GM23248 (cell line): ENCODE results near the gene MYH6. TPM values are rescaled to one million over a fixed set of nuclear protein-coding genes. Genes with fewer than 3 reads are reported as not detected.

Source experiments
- DNase-seq: peaks from one replicate; pipeline ENCODE4 v3.0.0-alpha.2; 2015
- H2AFZ ChIP-seq: fragments of 200-600 bp; sonication (generic); 2 replicates; pipeline ENCODE4 v1.6.1; 2016; ENCODE audit warnings: antibody characterized with exemption
- H3F3A ChIP-seq: fragments of 200-600 bp; sonication (generic); 2 replicates; pipeline ENCODE4 v1.6.1; 2016; ENCODE audit warnings: mild to moderate bottlenecking, antibody characterized with exemption, mixed run types; ENCODE audit not compliant: insufficient read depth
- H3K27ac ChIP-seq: fragments of 200-600 bp; sonication (generic); 2 replicates; pipeline ENCODE4 v1.5.1; 2016; ENCODE audit warnings: mild to moderate bottlenecking
- H3K27me3 ChIP-seq: fragments of 200-600 bp; sonication (generic); replicated peaks from 2 replicates; pipeline ENCODE4 v1.6.1; 2016; ENCODE audit warnings: mild to moderate bottlenecking; ENCODE audit not compliant: insufficient read depth
- H3K36me3 ChIP-seq: fragments of 200-600 bp; sonication (generic); 2 replicates; pipeline ENCODE4 v1.6.1; 2016; ENCODE audit warnings: low read depth, mild to moderate bottlenecking
- H3K4me1 ChIP-seq: fragments of 200-600 bp; sonication (generic); 2 replicates; pipeline ENCODE4 v1.6.1; 2016; ENCODE audit warnings: mild to moderate bottlenecking; ENCODE audit not compliant: insufficient read depth
- H3K4me2 ChIP-seq: fragments of 200-600 bp; sonication (generic); one replicate; pipeline ENCODE4 v1.6.1; 2016; ENCODE audit warnings: mild to moderate bottlenecking; ENCODE audit not compliant: unreplicated experiment
- H3K4me3 ChIP-seq: fragments of 200-600 bp; sonication (generic); 2 replicates; pipeline ENCODE4 v1.5.1; 2016; ENCODE audit warnings: mild to moderate bottlenecking
- H3K79me2 ChIP-seq: fragments of 200-600 bp; sonication (generic); 2 replicates; pipeline ENCODE4 v1.6.1; 2016; ENCODE audit warnings: mild to moderate bottlenecking; ENCODE audit not compliant: insufficient read depth
- H3K9ac ChIP-seq: fragments of 200-600 bp; sonication (generic); 2 replicates; pipeline ENCODE4 v1.6.1; 2016; ENCODE audit warnings: mild to moderate bottlenecking
- H3K9me2 ChIP-seq: fragments of 200-600 bp; sonication (generic); 2 replicates; pipeline ENCODE4 v1.6.1; 2016; ENCODE audit warnings: mixed run types, mild to moderate bottlenecking, moderate library complexity; ENCODE audit not compliant: insufficient read depth
- H3K9me3 ChIP-seq: fragments of 200-600 bp; sonication (generic); one replicate; pipeline ENCODE4 v1.6.1; 2017; ENCODE audit warnings: low read depth
- H4K20me1 ChIP-seq: fragments of 200-600 bp; sonication (generic); 2 replicates; pipeline ENCODE4 v1.6.0; 2016; ENCODE audit not compliant: insufficient read depth
- EZH2 ChIP-seq: fragments of 200-600 bp; sonication (generic); IDR thresholded peaks from 2 replicates; pipeline ENCODE4 v1.6.1; 2018; ENCODE audit warnings: antibody characterized with exemption, mild to moderate bottlenecking; ENCODE audit not compliant: insufficient read depth, poor library complexity, severe bottlenecking
- EZH2phosphoT487 ChIP-seq: fragments of 200-600 bp; sonication (generic); IDR thresholded peaks from 2 replicates; pipeline ENCODE4 v1.6.1; 2018; ENCODE audit warnings: antibody characterized with exemption, moderate library complexity, mild to moderate bottlenecking, low read depth; ENCODE audit not compliant: insufficient read depth
- WGBS, 2 experiments: methylation state at CpG; one replicate each; pipeline ENCODE4 v1.1.6; 2015 to 2017; ENCODE audit warnings: low lambda C conversion rate in 2 of 2, low coverage in 1 of 2; ENCODE audit errors: missing lambda C conversion rate in 2 of 2; 5-methylcytosine and 5-hydroxymethylcytosine counted together
- in situ Hi-C: fragments of 300-500 bp; cut with MboI; formaldehyde crosslinking; loops from 2 replicates; pipeline ENCODE4 v1.15.0; 2020
- polyA plus RNA-seq: library from polyadenylated mRNA; unstranded; fragments of >200 nt; fragmentation: Nextera tagmentation; extraction: Ambion mirVana; gene quantifications from 2 replicates; pipeline ENCODE4 v1.2.1, GENCODE V29; 2016
- total RNA-seq: library from RNA; depleted of rRNA; stranded (reverse); fragments of >200 nt; shearing (Covaris generic); gene quantifications from 2 replicates; pipeline ENCODE4 v1.2.3, GENCODE V29; 2014

Gene MYH6
- total and polyA plus RNA-seq, 2 experiments from 2014 or later: not detected

- TF ChIP-seq EZH2phosphoT487: no peak
- no peak for TF ChIP-seq EZH2
- H3K4me2 ChIP-seq: peak overlapping the region; percentile 19
- peaks cover 17% of the 10 kb centered on the region for H3F3A ChIP-seq
- DNase-seq: peak; percentile 93
- peaks cover 34% of the 10 kb centered on the region for H3K79me2 ChIP-seq
- H3K9me2 ChIP-seq: no peaks in the 10 kb centered on the region
- peaks cover 17% of the 10 kb centered on the region for H3K4me1 ChIP-seq
- no peak overlapping the region for H3K4me3 ChIP-seq
- H2AFZ ChIP-seq: no peak overlapping the region
- peak overlapping the region; percentile 79 for H3K9ac ChIP-seq
- H3K27me3 ChIP-seq: no peaks in the 10 kb centered on the region
- no peaks in the 10 kb centered on the region for H4K20me1 ChIP-seq
- H3K27ac ChIP-seq: peak overlapping the region; percentile 85
- in situ Hi-C loops: no loop called here
- H3K36me3 ChIP-seq: peaks cover 6% of the 10 kb centered on the region; the same call in 1 of the 2 replicates
- H3K9me3 ChIP-seq: no peaks in the 10 kb centered on the region
Observed at GRCh38 chr14:23361320-23361719, 46.8 kb downstream of the MYH6 start.

- no peaks in the 10 kb centered on the region for H3K9me3 ChIP-seq
- H3K27ac ChIP-seq: peak overlapping the region; percentile 85; the same call in 1 of the 2 replicates
- H3K27me3 ChIP-seq: no peaks in the 10 kb centered on the region
- peaks cover 6% of the 10 kb centered on the region; the same call in 1 of the 2 replicates for H3K36me3 ChIP-seq
- H3K4me1 ChIP-seq: peaks cover 17% of the 10 kb centered on the region
- H3K79me2 ChIP-seq: peaks cover 34% of the 10 kb centered on the region
- H3K4me3 ChIP-seq: no peak overlapping the region
- in situ Hi-C loops: no loop called here
- WGBS, 2 experiments: 66 to 70% methylated on average over 11 of the region's 11 CpGs
- H3F3A ChIP-seq: peaks cover 17% of the 10 kb centered on the region
- H2AFZ ChIP-seq: no peak overlapping the region
- peak overlapping the region; percentile 79 for H3K9ac ChIP-seq
- H3K9me2 ChIP-seq: no peaks in the 10 kb centered on the region
- no peak overlapping the region for H3K4me2 ChIP-seq
- H4K20me1 ChIP-seq: no peaks in the 10 kb centered on the region
- DNase-seq: peak; percentile 30
- no peak for TF ChIP-seq EZH2
- TF ChIP-seq EZH2phosphoT487: no peak
Observed at GRCh38 chr14:23360496-23360895, 47.6 kb downstream of the MYH6 start.

- no peak for DNase-seq
Observed at GRCh38 chr14:23359722-23360447, 48.2 kb downstream of the MYH6 start.

GRCh38 chr14:23359167-23359626, 48.9 kb downstream of the MYH6 start:
- no peak for DNase-seq
- peaks cover 12% of the 10 kb centered on the region for H3K4me1 ChIP-seq
- no peaks in the 10 kb centered on the region for H3K9me3 ChIP-seq
- no peak overlapping the region for H3K27ac ChIP-seq
- no peaks in the 10 kb centered on the region for H3K27me3 ChIP-seq
- H2AFZ ChIP-seq: no peak overlapping the region
- no peaks in the 10 kb centered on the region for H4K20me1 ChIP-seq
- in situ Hi-C loops: no loop called here
- peaks cover 29% of the 10 kb centered on the region for H3K79me2 ChIP-seq
- H3K4me3 ChIP-seq: no peak overlapping the region
- TF ChIP-seq EZH2 (no peak), EZH2phosphoT487 (no peak)
- H3K4me2 ChIP-seq: no peak overlapping the region
- peaks cover 6% of the 10 kb centered on the region; the same call in 1 of the 2 replicates for H3K36me3 ChIP-seq
- 71 to 77% methylated on average over 7 to 10 of the region's 11 CpGs for WGBS, 2 experiments
- no peaks in the 10 kb centered on the region for H3K9me2 ChIP-seq
- no peak overlapping the region for H3K9ac ChIP-seq
- peaks cover 17% of the 10 kb centered on the region for H3F3A ChIP-seq

More at GRCh38 chr14:23359722-23360447, 48.2 kb downstream of the MYH6 start:
- Histone ChIP-seq H3K9me3 (no peaks in the 10 kb centered on the region), H3K4me2 (no peak overlapping the region), H3F3A (peaks cover 17% of the 10 kb centered on the region), H3K4me3 (no peak overlapping the region), H3K27me3 (no peaks in the 10 kb centered on the region), H3K79me2 (peaks cover 34% of the 10 kb centered on the region), H3K4me1 (peaks cover 17% of the 10 kb centered on the region), H3K9ac (no peak overlapping the region), H3K36me3 (peaks cover 6% of the 10 kb centered on the region; the same call in 1 of the 2 replicates), H4K20me1 (no peaks in the 10 kb centered on the region), H3K9me2 (no peaks in the 10 kb centered on the region), H3K27ac (no peak overlapping the region), H2AFZ (no peak overlapping the region)
- TF ChIP-seq EZH2 (no peak), EZH2phosphoT487 (no peak)
- in situ Hi-C loops: no loop called here
- WGBS, 2 experiments: 88 to 90% methylated on average over 10 to 22 of the region's 22 CpGs
